Nephron (organoid): ENCODE data around the gene KLK13.

Experiments
- H3K27ac Mint-ChIP-seq, 3 experiments: 2 replicates each; pipeline ENCODE4 v1.8.0; 2020; ENCODE audit warnings: mixed read lengths in 3 of 3, mild to moderate bottlenecking in 2 of 3, moderate library complexity in 1 of 3
- H3K27me3 Mint-ChIP-seq: 2 replicates; pipeline ENCODE4 v1.8.0; 2021; ENCODE audit warnings: low read depth, mild to moderate bottlenecking, moderate library complexity, mixed read lengths
- H3K36me3 Mint-ChIP-seq: 2 replicates; pipeline ENCODE4 v1.8.0; 2020; ENCODE audit warnings: low read depth, mixed read lengths
- H3K4me1 Mint-ChIP-seq: 2 replicates; pipeline ENCODE4 v1.8.0; 2020; ENCODE audit warnings: mixed read lengths
- H3K4me3 Mint-ChIP-seq, 3 experiments: 2 replicates each; pipeline ENCODE4 v1.8.0; 2020; ENCODE audit warnings: mild to moderate bottlenecking in 3 of 3, mixed read lengths in 3 of 3, moderate library complexity in 2 of 3
- H3K9me3 Mint-ChIP-seq: 2 replicates; pipeline ENCODE4 v1.8.0; 2020; ENCODE audit warnings: mixed read lengths
- TF ChIP-seq, protein P1 (sequence below), 3 experiments: fragments of 200-600 bp; sonication (generic); IDR thresholded peaks; one replicate each; pipeline ENCODE4 v1.5.0; 2021; ENCODE audit warnings: antibody characterized with exemption in 3 of 3; ENCODE audit not compliant: unreplicated experiment in 3 of 3

Gene KLK13

DNA sequence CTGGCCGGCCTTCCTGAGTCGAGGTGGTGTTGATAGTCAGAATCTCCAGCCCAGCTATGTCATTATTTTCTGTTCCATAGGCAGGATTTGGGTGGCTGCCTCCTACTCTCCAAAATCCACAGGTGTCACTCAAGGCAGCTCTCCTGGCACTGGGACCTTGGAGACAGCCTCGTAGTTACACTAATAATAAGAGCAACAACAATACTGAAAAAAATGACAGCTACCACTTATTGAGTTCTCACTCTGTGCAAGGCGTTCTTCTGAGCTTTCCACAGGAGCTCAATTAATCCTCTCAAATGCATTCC lies 17.9 kb downstream of the KLK13 start:
- H3K4me1 Mint-ChIP-seq: no peaks in the 10 kb centered on the region
- TF ChIP-seq, protein P1, sequence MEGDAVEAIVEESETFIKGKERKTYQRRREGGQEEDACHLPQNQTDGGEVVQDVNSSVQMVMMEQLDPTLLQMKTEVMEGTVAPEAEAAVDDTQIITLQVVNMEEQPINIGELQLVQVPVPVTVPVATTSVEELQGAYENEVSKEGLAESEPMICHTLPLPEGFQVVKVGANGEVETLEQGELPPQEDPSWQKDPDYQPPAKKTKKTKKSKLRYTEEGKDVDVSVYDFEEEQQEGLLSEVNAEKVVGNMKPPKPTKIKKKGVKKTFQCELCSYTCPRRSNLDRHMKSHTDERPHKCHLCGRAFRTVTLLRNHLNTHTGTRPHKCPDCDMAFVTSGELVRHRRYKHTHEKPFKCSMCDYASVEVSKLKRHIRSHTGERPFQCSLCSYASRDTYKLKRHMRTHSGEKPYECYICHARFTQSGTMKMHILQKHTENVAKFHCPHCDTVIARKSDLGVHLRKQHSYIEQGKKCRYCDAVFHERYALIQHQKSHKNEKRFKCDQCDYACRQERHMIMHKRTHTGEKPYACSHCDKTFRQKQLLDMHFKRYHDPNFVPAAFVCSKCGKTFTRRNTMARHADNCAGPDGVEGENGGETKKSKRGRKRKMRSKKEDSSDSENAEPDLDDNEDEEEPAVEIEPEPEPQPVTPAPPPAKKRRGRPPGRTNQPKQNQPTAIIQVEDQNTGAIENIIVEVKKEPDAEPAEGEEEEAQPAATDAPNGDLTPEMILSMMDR (IDR thresholded peaks at IDR 0.05; ENCODE audit: unreplicated experiment in 3 of 3): no peak
- H3K9me3 Mint-ChIP-seq: peaks cover 4% of the 10 kb centered on the region
- H3K27ac Mint-ChIP-seq: no peak overlapping the region
- H3K4me3 Mint-ChIP-seq: no peak overlapping the region
- H3K36me3 Mint-ChIP-seq: no peaks in the 10 kb centered on the region
- no peaks in the 10 kb centered on the region for H3K27me3 Mint-ChIP-seq

DNA sequence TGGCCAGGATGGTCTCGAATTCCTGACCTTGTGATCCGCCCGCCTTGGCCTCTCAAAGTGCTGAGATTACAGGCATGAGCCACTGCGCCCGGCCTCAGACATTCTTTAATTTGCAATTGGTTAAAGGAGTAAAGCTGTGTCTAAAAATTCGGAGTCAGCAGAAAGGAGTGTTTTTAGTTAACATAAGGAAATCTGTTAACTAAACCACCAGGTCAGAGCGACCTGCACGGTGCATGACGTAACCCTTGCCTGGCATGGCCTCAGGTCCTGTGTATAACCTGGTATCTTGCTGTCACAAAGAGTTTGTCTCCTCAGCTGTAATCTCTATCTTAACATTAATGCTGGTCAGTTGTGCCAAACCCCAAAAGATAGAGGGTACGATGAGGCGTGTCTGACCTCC lies 20.6 kb downstream of the KLK13 start:
- no peaks in the 10 kb centered on the region for H3K27me3 Mint-ChIP-seq
- H3K27ac Mint-ChIP-seq: no peak overlapping the region
- TF ChIP-seq, protein P1 (IDR thresholded peaks at IDR 0.05; ENCODE audit: unreplicated experiment in 3 of 3): no peak
- no peak overlapping the region for H3K4me3 Mint-ChIP-seq
- H3K4me1 Mint-ChIP-seq: no peaks in the 10 kb centered on the region
- H3K36me3 Mint-ChIP-seq: no peaks in the 10 kb centered on the region
- H3K9me3 Mint-ChIP-seq: peaks cover 4% of the 10 kb centered on the region

- H3K9me3 Mint-ChIP-seq: no peaks in the 10 kb centered on the region
- no peaks in the 10 kb centered on the region for H3K4me1 Mint-ChIP-seq
- TF ChIP-seq, protein P1 (IDR thresholded peaks at IDR 0.05; ENCODE audit: unreplicated experiment in 3 of 3): no peak
- no peak overlapping the region for H3K4me3 Mint-ChIP-seq
- H3K27ac Mint-ChIP-seq: no peak overlapping the region
- no peaks in the 10 kb centered on the region for H3K36me3 Mint-ChIP-seq
- H3K27me3 Mint-ChIP-seq: no peaks in the 10 kb centered on the region
These were observed 21.4 kb downstream of the KLK13 start for GRCh38 chr19:51043497-51043896.

GRCh38 chr19:51040151-51040550 lies 24.7 kb downstream of the KLK13 start:
- H3K4me1 Mint-ChIP-seq: no peaks in the 10 kb centered on the region

GRCh38 chr19:51036519-51036918 lies 28.4 kb downstream of the KLK13 start:
- H3K36me3 Mint-ChIP-seq: no peaks in the 10 kb centered on the region
- H3K4me1 Mint-ChIP-seq: no peaks in the 10 kb centered on the region
- H3K27me3 Mint-ChIP-seq: peaks cover 35% of the 10 kb centered on the region
- no peak overlapping the region for H3K4me3 Mint-ChIP-seq
- no peak overlapping the region for H3K27ac Mint-ChIP-seq
- no peaks in the 10 kb centered on the region for H3K9me3 Mint-ChIP-seq
- TF ChIP-seq, protein P1 (IDR thresholded peaks at IDR 0.05; ENCODE audit: unreplicated experiment in 3 of 3): no peak

More at GRCh38 chr19:51040151-51040550, 24.7 kb downstream of the KLK13 start:
- H3K27me3 Mint-ChIP-seq: peaks cover 16% of the 10 kb centered on the region
- H3K4me3 Mint-ChIP-seq: no peak overlapping the region
- no peaks in the 10 kb centered on the region for H3K36me3 Mint-ChIP-seq
- no peak overlapping the region for H3K27ac Mint-ChIP-seq
- H3K9me3 Mint-ChIP-seq: no peaks in the 10 kb centered on the region
- TF ChIP-seq, protein P1 (IDR thresholded peaks at IDR 0.05; ENCODE audit: unreplicated experiment in 3 of 3): no peak

DNA sequence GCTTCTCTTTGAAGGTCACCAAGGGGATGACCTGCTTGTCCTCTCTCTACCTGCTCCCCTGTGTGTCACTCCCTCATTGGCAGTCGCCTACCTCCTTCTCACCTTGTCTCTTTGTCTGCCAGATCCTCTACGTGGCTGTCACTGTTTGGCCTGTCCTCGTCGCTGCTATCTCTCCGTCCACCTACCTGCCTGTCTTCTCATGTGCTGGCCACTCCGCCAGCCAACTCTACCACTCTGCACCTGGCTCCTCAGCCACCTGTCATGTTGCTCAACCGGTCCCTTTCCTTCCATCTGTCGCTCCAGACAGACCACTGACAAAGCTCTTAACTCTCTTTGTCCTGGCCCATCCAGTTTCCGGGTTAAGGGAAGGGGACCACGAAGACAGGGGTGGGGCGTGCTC lies 30.2 kb downstream of the KLK13 start, which contains the start of gene KLK12:
Gene KLK12 (minus strand): TSS at position 299 of the 400 bp plus-strand sequence. CDS start 381 bp downstream, outside the sequence.
- no peaks in the 10 kb centered on the region for H3K36me3 Mint-ChIP-seq
- TF ChIP-seq, protein P1 (IDR thresholded peaks at IDR 0.05; ENCODE audit: unreplicated experiment in 3 of 3): no peak
- H3K27me3 Mint-ChIP-seq: peaks cover 43% of the 10 kb centered on the region
- no peak within 1 kb of the TSS for H3K27ac Mint-ChIP-seq
- no peaks in the 10 kb centered on the region for H3K9me3 Mint-ChIP-seq
- H3K4me3 Mint-ChIP-seq: no peak within 1 kb of the TSS
- no peaks in the 10 kb centered on the region for H3K4me1 Mint-ChIP-seq
